Aorta (tissue), 5 donors: ENCODE results near the gene AGBL1. TPM values are rescaled to one million over a fixed set of nuclear protein-coding genes. Genes with fewer than 3 reads are reported as not detected.

Source experiments
- ATAC-seq: fragments of 200-7000 bp; cut with Tn5 transposase; one replicate; pipeline ENCODE4 v1.9.1; 2022; ENCODE audit warnings: moderate library complexity; ENCODE audit not compliant: low FRiP score
- DNase-seq, 2 donors: peaks; one replicate each; pipeline ENCODE4 v3.0.0-alpha.2; 2020
- H3K27ac ChIP-seq, 2 donors: one replicate each; pipeline ENCODE4 v1.5.1; 2013; ENCODE audit warnings: low read length in 2 of 2, mild to moderate bottlenecking in 2 of 2, moderate library complexity in 2 of 2, control low read depth in 1 of 2, inconsistent platforms in 1 of 2, low read depth in 1 of 2
- H3K27me3 ChIP-seq, 2 donors: one replicate each; pipeline ENCODE4 v1.6.1; 2013; ENCODE audit warnings: control low read depth in 1 of 2, low read length in 1 of 2, mild to moderate bottlenecking in 1 of 2, moderate library complexity in 1 of 2; ENCODE audit not compliant: insufficient read depth in 2 of 2, control insufficient read depth in 1 of 2
- H3K36me3 ChIP-seq, 2 donors: one replicate each; pipeline ENCODE4 v1.6.1; 2013; ENCODE audit warnings: control low read depth in 1 of 2, low read length in 1 of 2, mild to moderate bottlenecking in 1 of 2; ENCODE audit not compliant: insufficient read depth in 2 of 2, control insufficient read depth in 1 of 2
- H3K4me1 ChIP-seq, 2 donors: one replicate each; pipeline ENCODE4 v1.6.1; 2013; ENCODE audit warnings: low read length in 2 of 2, control low read depth in 1 of 2, mild to moderate bottlenecking in 1 of 2, moderate library complexity in 1 of 2; ENCODE audit not compliant: insufficient read depth in 2 of 2, control insufficient read depth in 1 of 2
- H3K4me3 ChIP-seq, 2 donors: one replicate each; pipeline ENCODE4 v1.5.1; 2013; ENCODE audit warnings: low read length in 2 of 2, control low read depth in 1 of 2, mild to moderate bottlenecking in 1 of 2
- H3K9me3 ChIP-seq: one replicate; pipeline ENCODE4 v1.6.1; 2013; ENCODE audit warnings: mild to moderate bottlenecking, low read length; ENCODE audit not compliant: control insufficient read depth
- WGBS, 2 donors: extraction: QIAGEN DNeasy Blood & Tissue Kit; methylation state at CpG; one replicate each; pipeline ENCODE4 v1.1.7; 2013; 5-methylcytosine and 5-hydroxymethylcytosine counted together
- intact Hi-C, 2 donors: fragments of 100-400 bp; cut with DNase I; formaldehyde crosslinking; loops; one replicate each; pipeline versions ENCODE4 v1.14.2 to v1.15.0; 2022
- polyA plus RNA-seq, 2 donors: library from polyadenylated mRNA; stranded (reverse); fragments of 200-250 nt; gene quantifications; one replicate each; pipeline ENCODE4 v1.2.3, GENCODE V29; 2013
- total RNA-seq, 2 donors: library from RNA; stranded (reverse); fragmentation: NEBNext Ultra II Directional; extraction: Animal tissue kit (Norgen Biotek cat#: 25700); gene quantifications; one replicate each; pipeline ENCODE4 v1.2.1, GENCODE V29; 2021
- donor health status: healthy with polysubstance abuse.
- donor health status: Bipolar disorder and iron deficiency.
- donor health status: DM: no; HTN: no; CAD: no.
- donor health status: DM: no; HTN: no; CAD: no.
- donor health status: DM: yes; HTN: yes; CAD: no.

Gene AGBL1
- total and polyA plus RNA-seq, 4 donors = 0.21 TPM; not detected in 3

- intact Hi-C loops = no loop called here
- no peak overlapping the region for H3K4me3 ChIP-seq
- H3K9me3 ChIP-seq = peaks cover 2% of the 10 kb centered on the region
- DNase-seq (peak; percentile 78 to 81), ATAC-seq (peak; percentile 64)
- 15 to 16% methylated on average over 6 of the region's 6 CpGs for WGBS, 2 donors
- H3K27ac ChIP-seq = no peak overlapping the region
- H3K4me1 ChIP-seq = peaks cover 0 to 1% of the 10 kb centered on the region in 2 donors
- H3K36me3 ChIP-seq = no peaks in the 10 kb centered on the region
- no peaks in the 10 kb centered on the region for H3K27me3 ChIP-seq
Observed at GRCh38 chr15:86624261-86625036, 544.8 kb downstream of the AGBL1 start.

GRCh38 chr15:86629409-86630356, 550.0 kb downstream of the AGBL1 start:
- no peak for DNase-seq
- Histone ChIP-seq H3K4me1 (no peaks in the 10 kb centered on the region), H3K27me3 (no peaks in the 10 kb centered on the region), H3K4me3 (no peak overlapping the region), H3K36me3 (no peaks in the 10 kb centered on the region), H3K9me3 (peaks cover 3% of the 10 kb centered on the region), H3K27ac (no peak overlapping the region)
- whole genome bisulfite sequencing, 2 donors = 28 to 34% methylated on average over 7 of the region's 7 CpGs
- no peak for ATAC-seq
- intact Hi-C loops = no loop called here

- Histone ChIP-seq H3K27ac (no peak overlapping the region), H3K27me3 (no peaks in the 10 kb centered on the region), H3K36me3 (no peaks in the 10 kb centered on the region), H3K9me3 (peaks cover 3% of the 10 kb centered on the region), H3K4me1 (no peaks in the 10 kb centered on the region), H3K4me3 (no peak overlapping the region)
- DNase-seq (no peak), ATAC-seq (no peak)
- WGBS, 2 donors = 87 to 88% methylated on average over 5 of the region's 5 CpGs
- intact Hi-C loops = no loop called here
Observed at GRCh38 chr15:86630946-86631345, 551.3 kb downstream of the AGBL1 start.

DNA sequence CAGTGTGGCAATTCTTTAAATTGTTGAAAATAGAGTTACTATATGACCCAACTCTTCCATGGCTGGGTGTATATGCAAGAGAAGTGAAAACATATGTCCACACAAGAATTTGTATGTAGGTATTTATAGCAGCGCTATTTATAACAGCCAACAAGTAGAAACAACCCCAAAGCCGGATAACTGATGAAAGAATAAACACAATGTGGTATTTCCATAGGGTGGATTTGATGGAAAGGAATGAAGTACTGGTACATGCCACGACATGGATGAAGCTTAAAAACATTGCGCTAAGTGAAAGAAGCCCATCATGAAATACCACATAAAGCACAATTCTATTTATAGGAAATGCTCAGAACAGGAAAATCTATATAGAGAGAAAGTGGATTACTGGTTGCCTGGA, 554.5 kb downstream of the AGBL1 start:
- intact Hi-C loops = no loop called here
- DNase-seq (no peak), ATAC-seq (no peak)
- H3K4me3 ChIP-seq = no peak overlapping the region
- no peaks in the 10 kb centered on the region for H3K27me3 ChIP-seq
- peaks cover 3% of the 10 kb centered on the region for H3K9me3 ChIP-seq
- H3K27ac ChIP-seq = no peak overlapping the region
- WGBS, 2 donors = 30 to 44% methylated on average over 4 of the region's 4 CpGs
- H3K36me3 ChIP-seq = no peaks in the 10 kb centered on the region
- no peaks in the 10 kb centered on the region for H3K4me1 ChIP-seq

DNA sequence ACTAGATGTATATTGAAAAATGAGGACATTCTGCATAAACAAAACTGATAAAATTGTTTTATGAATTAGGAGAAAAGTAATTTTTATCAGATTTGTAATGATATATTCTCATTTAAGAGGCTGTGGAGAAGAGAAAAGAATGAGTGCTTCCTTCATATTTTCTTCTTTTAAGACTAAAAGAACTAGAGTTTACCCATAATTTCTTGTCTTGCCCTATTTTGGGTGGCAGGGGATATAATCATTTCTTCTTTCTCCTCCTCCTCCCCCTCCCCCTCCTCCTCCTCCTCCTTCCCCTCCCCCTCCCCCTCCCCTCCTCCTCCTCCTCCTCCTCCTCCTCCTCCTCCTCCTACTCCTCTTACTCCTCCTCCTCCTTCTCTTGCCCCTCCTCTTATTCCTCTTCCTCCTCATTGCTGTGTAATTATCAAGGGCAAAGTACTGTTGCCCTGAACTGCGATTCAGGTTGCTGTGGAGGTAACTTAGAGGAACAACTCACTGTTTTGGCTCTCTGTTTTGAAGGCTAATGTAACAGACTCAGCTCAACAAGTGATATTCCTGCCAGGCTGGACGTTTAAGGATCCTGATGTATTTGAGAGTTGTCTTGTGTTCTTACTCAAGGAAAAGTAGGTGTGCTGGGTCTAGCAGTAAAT, 555.4 kb downstream of the AGBL1 start:
- ATAC-seq (no peak), DNase-seq (no peak)
- no peak overlapping the region for H3K27ac ChIP-seq
- no peaks in the 10 kb centered on the region for H3K4me1 ChIP-seq
- peaks cover 3% of the 10 kb centered on the region for H3K9me3 ChIP-seq
- no peaks in the 10 kb centered on the region for H3K27me3 ChIP-seq
- WGBS, 2 donors = 61 to 80% methylated on average over 2 of the region's 2 CpGs
- H3K4me3 ChIP-seq = no peak overlapping the region
- H3K36me3 ChIP-seq = no peaks in the 10 kb centered on the region
- intact Hi-C loops = no loop called here

DNA sequence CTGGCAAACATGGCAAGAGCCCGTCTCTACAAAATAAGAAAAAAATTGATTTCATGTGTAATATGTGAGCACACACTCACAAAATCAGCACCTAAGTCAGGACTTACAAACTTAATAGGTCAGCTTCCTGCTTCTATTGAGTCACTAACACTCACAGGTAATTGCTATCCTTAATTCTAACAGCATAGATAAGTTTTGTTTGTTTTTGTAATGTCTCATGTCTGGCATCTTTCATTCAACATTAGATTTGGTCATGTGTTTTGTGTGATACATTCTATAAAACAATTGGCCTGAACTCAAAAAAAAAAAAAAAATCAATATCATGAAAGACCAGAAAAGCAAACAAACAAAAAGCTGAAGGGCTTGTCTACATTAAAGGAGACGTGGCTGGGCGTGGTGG, 564.7 kb downstream of the AGBL1 start:
- Histone ChIP-seq H3K4me3 (no peak overlapping the region), H3K36me3 (no peaks in the 10 kb centered on the region), H3K9me3 (no peaks in the 10 kb centered on the region), H3K4me1 (peaks cover 0 to 3% of the 10 kb centered on the region in 2 donors), H3K27me3 (no peaks in the 10 kb centered on the region), H3K27ac (no peak overlapping the region)
- ATAC-seq = no peak
- WGBS, 2 donors = 79 to 84% methylated on average over 3 of the region's 3 CpGs
- intact Hi-C loops = no loop called here
- no peak for DNase-seq

DNA sequence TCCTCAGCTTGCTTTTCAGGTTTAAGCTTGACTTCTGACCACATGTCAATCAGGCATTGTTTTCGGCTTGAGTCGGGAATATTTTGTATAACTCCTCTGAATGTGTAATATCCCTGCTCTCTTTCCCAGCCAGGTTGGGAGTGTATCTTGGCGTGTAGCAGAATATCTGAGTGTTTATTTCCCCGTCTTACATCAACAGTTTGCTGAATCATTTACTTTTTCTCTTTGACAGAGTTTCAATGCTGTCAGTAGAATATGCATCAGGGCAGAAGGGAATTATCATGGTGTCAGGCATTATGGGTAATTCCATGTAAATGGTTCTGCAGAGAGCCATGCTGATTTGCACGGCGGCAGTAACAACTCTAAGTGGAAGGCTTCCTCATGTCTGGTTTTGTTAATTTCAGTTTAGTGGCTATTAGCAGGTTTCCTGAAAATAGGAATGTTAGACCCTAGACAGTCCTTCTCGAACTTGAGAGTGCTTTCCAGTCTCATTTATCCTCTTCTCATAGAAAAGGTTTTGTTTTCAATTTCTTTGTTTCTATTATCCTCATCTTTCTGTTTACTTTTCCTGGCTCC, 566.3 kb downstream of the AGBL1 start:
- H3K4me1 ChIP-seq = peaks cover 0 to 3% of the 10 kb centered on the region in 2 donors
- no peak overlapping the region for H3K4me3 ChIP-seq
- no peaks in the 10 kb centered on the region for H3K27me3 ChIP-seq
- DNase-seq (no peak), ATAC-seq (no peak)
- intact Hi-C loops = no loop called here
- H3K36me3 ChIP-seq = no peaks in the 10 kb centered on the region
- H3K9me3 ChIP-seq = no peaks in the 10 kb centered on the region
- H3K27ac ChIP-seq = no peak overlapping the region
- WGBS, 2 donors = 32 to 35% methylated on average over 7 of the region's 7 CpGs

- no peak overlapping the region for H3K4me3 ChIP-seq
- H3K36me3 ChIP-seq = no peaks in the 10 kb centered on the region
- H3K27me3 ChIP-seq = no peaks in the 10 kb centered on the region
- H3K9me3 ChIP-seq = no peaks in the 10 kb centered on the region
- DNase-seq (no peak), ATAC-seq (no peak)
- H3K4me1 ChIP-seq = peaks cover 0 to 3% of the 10 kb centered on the region in 2 donors
- intact Hi-C loops = no loop called here
- WGBS, 2 donors = 82 to 83% methylated on average over 2 of the region's 2 CpGs
- no peak overlapping the region for H3K27ac ChIP-seq
Observed at GRCh38 chr15:86647810-86648440, 568.3 kb downstream of the AGBL1 start.
